HL-60 (cell line): ENCODE data around the gene TOMM20.

Experiments used
- DNase-seq, 2 experiments: peaks; one replicate each; pipeline ENCODE4 v3.0.0-alpha.2; 2010 to 2020; ENCODE audit warnings: low read depth in 1 of 2, low spot score in 1 of 2
- H3K27ac ChIP-seq: fragments of 250-450 bp; sonication (Bioruptor Pico); replicated peaks from 2 replicates; pipeline ENCODE4 v1.5.1; 2020; ENCODE audit warnings: mild to moderate bottlenecking, moderate library complexity
- H3K27me3 ChIP-seq: fragments of 250-450 bp; sonication (Bioruptor Pico); 2 replicates; pipeline ENCODE4 v1.5.1; 2021; ENCODE audit warnings: mild to moderate bottlenecking, moderate library complexity; ENCODE audit not compliant: insufficient read depth, poor library complexity, severe bottlenecking
- H3K4me3 ChIP-seq: replicated peaks from 2 replicates; pipeline ENCODE4 v1.5.1; 2011; ENCODE audit warnings: mild to moderate bottlenecking, control low read depth, low read length; ENCODE audit not compliant: insufficient read depth
- CTCF ChIP-seq: IDR thresholded peaks from one replicate; pipeline ENCODE4 v1.5.1; 2011; ENCODE audit warnings: low read length, control low read depth, inconsistent platforms; ENCODE audit not compliant: insufficient read depth
- GABPA ChIP-seq: IDR thresholded peaks from 2 replicates; pipeline ENCODE4 v1.6.1; 2012; ENCODE audit warnings: low read depth
- POLR2AphosphoS5 ChIP-seq: IDR thresholded peaks from 2 replicates; pipeline ENCODE4 v1.6.1; 2012; ENCODE audit warnings: low read depth
- REST ChIP-seq: IDR thresholded peaks from 2 replicates; pipeline ENCODE4 v1.6.1; 2012; ENCODE audit warnings: low read depth; ENCODE audit not compliant: insufficient replicate concordance
- SPI1 ChIP-seq: IDR thresholded peaks from 2 replicates; pipeline ENCODE4 v1.6.1; 2012; ENCODE audit warnings: low read depth, mild to moderate bottlenecking, borderline replicate concordance

TOMM20 gene

GRCh38 chr1:235105051-235106043 is 23.3 kb downstream of the TOMM20 start:
- TF ChIP-seq REST (no peak), CTCF (no peak), GABPA (no peak), SPI1 (no peak), POLR2AphosphoS5 (no peak)
- no peak for DNase-seq
- Histone ChIP-seq H3K27me3 (no peaks in the 10 kb centered on the region), H3K27ac (no peak overlapping the region), H3K4me3 (no peak overlapping the region)

DNA sequence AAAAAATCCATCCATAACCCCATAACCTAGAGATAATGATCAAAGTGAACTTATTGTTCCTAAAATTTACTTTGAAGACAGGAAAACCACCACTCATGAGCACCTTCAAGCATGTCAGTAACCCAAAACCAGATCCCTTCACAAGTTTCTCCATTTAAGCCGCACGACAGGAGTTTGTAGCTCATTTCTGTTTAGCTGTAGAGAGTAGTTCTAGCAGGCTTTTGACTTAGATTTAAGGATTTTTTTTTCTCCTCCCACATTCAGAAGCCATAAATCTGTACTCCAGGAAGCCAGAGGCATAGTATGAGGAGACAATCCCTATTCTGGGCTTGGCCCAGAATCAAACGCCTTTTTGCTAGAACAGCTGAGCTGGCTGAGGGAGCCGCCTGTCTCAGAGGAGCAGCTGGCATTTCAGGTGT is 25.6 kb downstream of the TOMM20 start:
- H3K27me3 ChIP-seq = no peaks in the 10 kb centered on the region
- H3K4me3 ChIP-seq = no peak overlapping the region
- H3K27ac ChIP-seq = no peak overlapping the region
- no peak for TF ChIP-seq CTCF
- no peak for TF ChIP-seq REST
- TF ChIP-seq GABPA = no peak
- no peak for TF ChIP-seq SPI1
- no peak for TF ChIP-seq POLR2AphosphoS5
- DNase-seq = no peak

GRCh38 chr1:235102259-235102582 is 26.4 kb downstream of the TOMM20 start:
- TF ChIP-seq CTCF (no peak), REST (no peak), POLR2AphosphoS5 (no peak), SPI1 (no peak), GABPA (no peak)
- H3K4me3 ChIP-seq = no peak overlapping the region
- no peak for DNase-seq
- no peak overlapping the region for H3K27ac ChIP-seq
- no peaks in the 10 kb centered on the region for H3K27me3 ChIP-seq
